ENCODE measurements around the gene CCDC50.

DNA sequence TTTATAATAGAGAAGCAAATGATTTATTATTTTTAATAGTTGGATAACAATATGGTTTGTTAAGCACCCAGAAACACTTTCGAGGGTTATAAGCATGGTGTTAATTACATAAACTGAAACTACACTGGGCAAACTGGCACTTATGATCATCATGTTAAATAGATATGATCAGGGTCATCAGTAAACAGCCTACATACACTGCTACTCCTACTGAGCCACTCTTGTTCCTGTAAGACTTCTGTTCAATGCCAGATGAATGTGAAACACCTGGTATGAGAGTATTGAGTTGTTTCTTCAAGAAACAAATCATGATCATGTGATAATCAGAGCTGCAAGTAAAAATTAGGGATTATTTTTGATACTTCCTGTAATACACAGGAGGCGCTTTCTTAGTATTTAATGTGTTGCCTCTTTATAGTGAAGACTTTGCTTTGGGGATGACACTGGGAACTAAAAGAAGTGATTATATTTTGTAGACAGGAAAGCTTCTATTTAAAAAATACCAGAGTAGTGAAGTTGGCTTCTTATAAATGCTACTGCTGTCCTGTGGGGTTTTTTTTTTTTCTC lies 33.4 kb downstream of the CCDC50 start:
- TF ChIP-seq, protein P1, sequence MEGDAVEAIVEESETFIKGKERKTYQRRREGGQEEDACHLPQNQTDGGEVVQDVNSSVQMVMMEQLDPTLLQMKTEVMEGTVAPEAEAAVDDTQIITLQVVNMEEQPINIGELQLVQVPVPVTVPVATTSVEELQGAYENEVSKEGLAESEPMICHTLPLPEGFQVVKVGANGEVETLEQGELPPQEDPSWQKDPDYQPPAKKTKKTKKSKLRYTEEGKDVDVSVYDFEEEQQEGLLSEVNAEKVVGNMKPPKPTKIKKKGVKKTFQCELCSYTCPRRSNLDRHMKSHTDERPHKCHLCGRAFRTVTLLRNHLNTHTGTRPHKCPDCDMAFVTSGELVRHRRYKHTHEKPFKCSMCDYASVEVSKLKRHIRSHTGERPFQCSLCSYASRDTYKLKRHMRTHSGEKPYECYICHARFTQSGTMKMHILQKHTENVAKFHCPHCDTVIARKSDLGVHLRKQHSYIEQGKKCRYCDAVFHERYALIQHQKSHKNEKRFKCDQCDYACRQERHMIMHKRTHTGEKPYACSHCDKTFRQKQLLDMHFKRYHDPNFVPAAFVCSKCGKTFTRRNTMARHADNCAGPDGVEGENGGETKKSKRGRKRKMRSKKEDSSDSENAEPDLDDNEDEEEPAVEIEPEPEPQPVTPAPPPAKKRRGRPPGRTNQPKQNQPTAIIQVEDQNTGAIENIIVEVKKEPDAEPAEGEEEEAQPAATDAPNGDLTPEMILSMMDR (IDR thresholded peaks at IDR 0.05): no peak
- TF ChIP-seq POLR2A (IDR thresholded peaks at IDR 0.05): no peak

Data from lower leg skin (tissue), 3 donors.